HepG2 (cell line): ENCODE results near the gene CSMD2. TPM values are rescaled to one million over a fixed set of nuclear protein-coding genes. Genes with fewer than 3 reads are reported as not detected.

Source experiments
- ATAC-seq: fragments of 200-7000 bp; cut with Tn5 transposase; 3 replicates; pipeline ENCODE4 v1.9.1; 2020; ENCODE audit warnings: mild to moderate bottlenecking, moderate library complexity
- BruUV-seq: library from RNA; stranded (reverse); fragments of 400-500 nt; replicated peaks from 2 replicates; lab custom pipeline; 2021; lab: Mats Ljungman, UMichigan
- CTCF ChIA-PET: fragments of 300-600 bp; formaldehyde crosslinking; extraction: SDS; loops from one replicate; lab custom pipeline; 2021; ENCODE audit warnings: low total read pairs, inconsistent platforms, low intra/inter-chr PET ratio; lab: Yijun Ruan, JAX
- POLR2A ChIA-PET: fragments of 350-600 bp; sonication (Branson Sonifier 250); formaldehyde crosslinking; loops from one replicate; lab custom pipeline; 2020; ENCODE audit warnings: antibody characterized with exemption, inconsistent platforms; lab: Yijun Ruan, JAX
- DNase-seq: peaks from one replicate; pipeline ENCODE4 v3.0.0-alpha.2; 2015; ENCODE audit warnings: low spot score
- FAIRE-seq: peaks from 3 replicates; lab custom pipeline; 2011; peaks lifted over from hg19 to GRCh38; lab: Jason Lieb, UNC
- H2AFZ ChIP-seq: one replicate; pipeline ENCODE4 v1.6.1; 2011; ENCODE audit warnings: low read length, inconsistent platforms
- H3K27ac ChIP-seq: fragments of 300-600 bp; 3 replicates; pipeline ENCODE4 v1.8.0; 2011; ENCODE audit warnings: mixed run types, mild to moderate bottlenecking, mixed read lengths, low read length, inconsistent platforms; ENCODE audit not compliant: insufficient read depth; ENCODE audit errors: extremely low read length
- H3K27me3 ChIP-seq, 2 experiments: fragments of 200-600 bp in 1 of 2; 2 replicates in 1 of 2; 3 replicates in 1 of 2; pipeline versions ENCODE4 v1.6.0 to v1.8.0; 2011; ENCODE audit warnings: low read length in 2 of 2, mild to moderate bottlenecking in 2 of 2, moderate library complexity in 2 of 2, inconsistent platforms in 1 of 2; ENCODE audit not compliant: insufficient read depth in 2 of 2, control insufficient read depth in 1 of 2
- H3K36me3 ChIP-seq, 2 experiments: fragments of 200-600 bp in 1 of 2; replicated peaks in 1 of 2; 2 replicates in 1 of 2; 3 replicates in 1 of 2; pipeline versions ENCODE4 v1.5.1 to v1.8.0; 2011; ENCODE audit warnings: low read length in 2 of 2, inconsistent platforms in 1 of 2; ENCODE audit not compliant: insufficient read depth in 2 of 2, control insufficient read depth in 1 of 2
- H3K4me1 ChIP-seq: 2 replicates; pipeline ENCODE4 v1.5.1; 2012; ENCODE audit warnings: low read length, inconsistent platforms; ENCODE audit not compliant: insufficient read depth
- H3K4me2 ChIP-seq: 2 replicates; pipeline ENCODE4 v1.6.0; 2011; ENCODE audit warnings: low read depth, low read length, inconsistent platforms
- H3K4me3 ChIP-seq, 3 experiments: fragments of 200-600 bp in 1 of 3; sonication (generic), shearing (Covaris generic) in 1 of 3; replicated peaks in 1 of 3; 2 replicates each; pipeline ENCODE4 v1.5.1; 2011 to 2016; ENCODE audit warnings: low read length in 3 of 3, inconsistent platforms in 2 of 3, low read depth in 2 of 3, mild to moderate bottlenecking in 2 of 3, control low read depth in 1 of 3, mixed read lengths in 1 of 3; ENCODE audit not compliant: insufficient read depth in 1 of 3
- H3K79me2 ChIP-seq: one replicate; pipeline ENCODE4 v1.6.1; 2011; ENCODE audit warnings: low read length, inconsistent platforms; ENCODE audit not compliant: insufficient read depth
- H3K9ac ChIP-seq: 2 replicates; pipeline ENCODE4 v1.6.0; 2011; ENCODE audit warnings: mild to moderate bottlenecking, low read depth, low read length, inconsistent platforms; ENCODE audit not compliant: insufficient read depth
- H3K9me3 ChIP-seq: 2 replicates; pipeline ENCODE4 v1.5.1; 2012; ENCODE audit warnings: mild to moderate bottlenecking, low read length
- H4K20me1 ChIP-seq: 2 replicates; pipeline ENCODE4 v1.6.0; 2011; ENCODE audit warnings: inconsistent platforms, mild to moderate bottlenecking, low read length, moderate library complexity; ENCODE audit not compliant: insufficient read depth
- ATF1 ChIP-seq: IDR thresholded peaks from 2 replicates; pipeline ENCODE4 v1.6.1; 2016; ENCODE audit warnings: mild to moderate bottlenecking, control low read depth
- EED ChIP-seq: sonication (generic); formaldehyde crosslinking; IDR thresholded peaks from 2 replicates; pipeline ENCODE4 v1.5.0; 2020; ENCODE audit warnings: mild to moderate bottlenecking, missing genetic modification reagents
- KDM3A ChIP-seq: IDR thresholded peaks from 2 replicates; pipeline ENCODE4 v1.6.1; 2018; ENCODE audit warnings: low read depth, missing compliant biosample characterization
- KLF9 ChIP-seq: IDR thresholded peaks from 2 replicates; pipeline ENCODE4 v1.6.1; 2016; ENCODE audit warnings: low read depth
- SIX4 ChIP-seq: sonication (generic); formaldehyde crosslinking; IDR thresholded peaks from 2 replicates; pipeline ENCODE4 v1.4.0; 2020; ENCODE audit warnings: missing genetic modification reagents
- ZNF234 ChIP-seq: sonication (generic); formaldehyde crosslinking; conservative IDR thresholded peaks from 2 replicates; pipeline ENCODE4 v1.5.1; 2020; ENCODE audit warnings: mild to moderate bottlenecking, missing genetic modification reagents
- ZNF547 ChIP-seq: sonication (generic); formaldehyde crosslinking; IDR thresholded peaks from 2 replicates; pipeline ENCODE4 v1.5.1; 2020; ENCODE audit warnings: mild to moderate bottlenecking, missing genetic modification reagents
- ZNF75D ChIP-seq: sonication (generic); formaldehyde crosslinking; IDR thresholded peaks from 2 replicates; pipeline ENCODE4 v1.8.1; 2023; ENCODE audit warnings: missing genetic modification reagents, mild to moderate bottlenecking, borderline replicate concordance
- ZNF768 ChIP-seq: sonication (generic); formaldehyde crosslinking; IDR thresholded peaks from 2 replicates; pipeline ENCODE4 v1.4.0; 2020; ENCODE audit warnings: missing genetic modification reagents
- ZNF839 ChIP-seq: sonication (generic); formaldehyde crosslinking; IDR thresholded peaks from 2 replicates; pipeline ENCODE4 v1.4.0; 2020; ENCODE audit warnings: missing genetic modification reagents, mild to moderate bottlenecking, borderline replicate concordance
- WGBS: methylation state at CpG from one replicate; pipeline ENCODE4 v1.1.6; 2017; ENCODE audit warnings: low lambda C conversion rate; 5-methylcytosine and 5-hydroxymethylcytosine counted together
- in situ Hi-C: cut with HindIII; loops from 2 replicates; pipeline ENCODE4 v1.10.0; 2017; ENCODE audit warnings: low pct_unique_long_range_greater_than_20kb; ENCODE audit not compliant: extremely low pct_ligation_motif_present
- intact Hi-C: fragments of 100-400 bp; cut with micrococcal nuclease; formaldehyde crosslinking; loops from one replicate; pipeline ENCODE4 v1.10.0; 2022; ENCODE audit not compliant: unreplicated experiment
- polyA plus RNA-seq, 8 experiments: library from polyadenylated mRNA; depleted of rRNA in 3 of 8; stranded (reverse) in 7 of 8; unstranded in 1 of 8; fragments of >200 nt; fragmentation: Illumina TruSeq in 4 of 8; extraction: Trizol in 4 of 8; gene quantifications; 2 replicates each; pipeline versions ENCODE4 v1.2.1 to v1.2.3, GENCODE V29; 2011 to 2016; ENCODE audit warnings: low read depth in 4 of 8, missing spikeins in 1 of 8, mixed read lengths in 1 of 8; ENCODE audit not compliant: insufficient read depth in 1 of 8
- total RNA-seq, 5 experiments: library from RNA; depleted of rRNA; stranded (reverse); fragments of >200 nt; fragmentation: Illumina TruSeq; extraction: Trizol; gene quantifications; 2 replicates each; pipeline ENCODE4 v1.2.3, GENCODE V29; 2016; ENCODE audit warnings: low read depth in 1 of 5
- TF ChIP-seq, protein P1 (sequence below): sonication (generic); formaldehyde crosslinking; IDR thresholded peaks from 2 replicates; pipeline ENCODE4 v1.5.0; 2020; ENCODE audit warnings: mild to moderate bottlenecking, missing genetic modification reagents, moderate library complexity
- TF ChIP-seq, protein P2 (sequence below): fragments of 450-650 bp; IDR thresholded peaks from 2 replicates; pipeline ENCODE4 v1.6.1; 2017

The CSMD2 gene
- total and polyA plus RNA-seq, 2 of the 13 experiments (the other 11 are each of a cell fraction or from before 2014, with no cell fraction given): not detected

DNA sequence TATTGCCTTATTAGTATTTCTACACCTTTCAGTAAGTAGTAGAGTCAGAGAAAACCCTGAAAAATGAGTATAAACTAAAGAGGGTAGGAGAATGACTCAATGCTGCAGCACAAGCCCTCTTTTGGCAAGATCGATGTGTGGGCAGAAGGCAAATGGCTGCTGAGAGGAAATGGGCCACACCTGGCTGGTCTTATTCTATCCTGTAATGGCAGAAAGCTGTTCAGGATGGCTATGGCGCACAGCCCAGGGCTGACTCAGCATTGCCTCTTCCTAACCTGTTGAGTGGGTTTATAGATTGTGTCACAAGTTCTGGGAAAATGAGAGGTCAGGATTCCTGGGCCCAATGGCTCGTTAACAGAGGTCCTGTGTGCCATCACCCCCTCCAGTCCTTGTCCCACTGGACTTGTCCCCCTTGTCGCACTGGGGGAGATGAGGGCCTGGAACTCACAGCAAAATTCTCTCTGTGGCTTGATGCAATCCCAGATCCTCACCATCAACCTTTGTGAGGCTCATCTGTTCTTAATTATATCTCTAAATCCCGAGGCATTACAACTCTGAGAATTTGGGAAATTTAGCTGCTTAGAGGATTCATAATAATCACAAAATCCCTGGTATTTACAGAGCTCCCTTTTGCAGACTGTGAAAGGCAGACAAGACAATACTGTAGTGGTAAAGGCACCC is 287.9 kb downstream of the CSMD2 start (continued):
- TF ChIP-seq, protein P1, sequence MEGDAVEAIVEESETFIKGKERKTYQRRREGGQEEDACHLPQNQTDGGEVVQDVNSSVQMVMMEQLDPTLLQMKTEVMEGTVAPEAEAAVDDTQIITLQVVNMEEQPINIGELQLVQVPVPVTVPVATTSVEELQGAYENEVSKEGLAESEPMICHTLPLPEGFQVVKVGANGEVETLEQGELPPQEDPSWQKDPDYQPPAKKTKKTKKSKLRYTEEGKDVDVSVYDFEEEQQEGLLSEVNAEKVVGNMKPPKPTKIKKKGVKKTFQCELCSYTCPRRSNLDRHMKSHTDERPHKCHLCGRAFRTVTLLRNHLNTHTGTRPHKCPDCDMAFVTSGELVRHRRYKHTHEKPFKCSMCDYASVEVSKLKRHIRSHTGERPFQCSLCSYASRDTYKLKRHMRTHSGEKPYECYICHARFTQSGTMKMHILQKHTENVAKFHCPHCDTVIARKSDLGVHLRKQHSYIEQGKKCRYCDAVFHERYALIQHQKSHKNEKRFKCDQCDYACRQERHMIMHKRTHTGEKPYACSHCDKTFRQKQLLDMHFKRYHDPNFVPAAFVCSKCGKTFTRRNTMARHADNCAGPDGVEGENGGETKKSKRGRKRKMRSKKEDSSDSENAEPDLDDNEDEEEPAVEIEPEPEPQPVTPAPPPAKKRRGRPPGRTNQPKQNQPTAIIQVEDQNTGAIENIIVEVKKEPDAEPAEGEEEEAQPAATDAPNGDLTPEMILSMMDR (CRISPR knock-in tag): no peak
- TF ChIP-seq SIX4: no peak
- no peak for TF ChIP-seq ZNF839 (CRISPR knock-in tag)
- no peak for TF ChIP-seq ZNF768
- no peak for TF ChIP-seq ZNF547
- TF ChIP-seq ATF1 (CRISPR knock-in tag): no peak
- TF ChIP-seq KLF9: no peak
- TF ChIP-seq ZNF75D (CRISPR knock-in tag): no peak
- no peak for TF ChIP-seq KDM3A (CRISPR knock-in tag)
- TF ChIP-seq, protein P2, sequence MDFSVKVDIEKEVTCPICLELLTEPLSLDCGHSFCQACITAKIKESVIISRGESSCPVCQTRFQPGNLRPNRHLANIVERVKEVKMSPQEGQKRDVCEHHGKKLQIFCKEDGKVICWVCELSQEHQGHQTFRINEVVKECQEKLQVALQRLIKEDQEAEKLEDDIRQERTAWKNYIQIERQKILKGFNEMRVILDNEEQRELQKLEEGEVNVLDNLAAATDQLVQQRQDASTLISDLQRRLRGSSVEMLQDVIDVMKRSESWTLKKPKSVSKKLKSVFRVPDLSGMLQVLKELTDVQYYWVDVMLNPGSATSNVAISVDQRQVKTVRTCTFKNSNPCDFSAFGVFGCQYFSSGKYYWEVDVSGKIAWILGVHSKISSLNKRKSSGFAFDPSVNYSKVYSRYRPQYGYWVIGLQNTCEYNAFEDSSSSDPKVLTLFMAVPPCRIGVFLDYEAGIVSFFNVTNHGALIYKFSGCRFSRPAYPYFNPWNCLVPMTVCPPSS: no peak
- no peak for TF ChIP-seq EED

DNA sequence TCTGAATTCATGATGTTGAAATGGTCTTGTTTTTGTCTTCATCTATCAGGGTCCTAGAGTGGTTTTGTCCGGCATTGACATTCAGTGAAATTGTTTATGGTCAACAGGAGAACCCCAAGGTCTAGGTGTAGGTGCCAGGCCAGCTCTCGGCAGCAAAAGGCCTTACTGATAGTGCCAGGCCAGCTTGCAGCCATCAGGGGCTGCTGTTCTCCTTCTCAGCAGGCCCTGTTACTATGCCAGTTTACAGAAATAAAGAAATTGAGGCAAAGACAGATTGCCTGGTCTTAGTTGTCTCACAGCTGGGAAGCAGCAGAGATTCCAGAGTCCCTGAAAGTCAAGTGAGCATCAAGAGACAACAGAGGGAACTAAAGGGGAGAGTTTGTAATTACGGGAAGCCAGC is 289.2 kb downstream of the CSMD2 start:
- Histone ChIP-seq H3K36me3 (no peaks in the 10 kb centered on the region), H3K9me3 (no peaks in the 10 kb centered on the region), H3K4me3 (no peak overlapping the region), H4K20me1 (no peaks in the 10 kb centered on the region), H3K27ac (no peak overlapping the region), H3K4me2 (no peak overlapping the region), H2AFZ (no peak overlapping the region)
- ChIA-PET POLR2A (no interaction called here), CTCF (no interaction called here)
- FAIRE-seq (no peak), DNase-seq (no peak), ATAC-seq (no peak)
- intact Hi-C loops: no loop called here
- in situ Hi-C loops: no loop called here
- TF ChIP-seq ZNF234: no peak
- TF ChIP-seq, all 625 proteins: peak for 0
- 2% methylated on average over 3 of the region's 3 CpGs for WGBS
- Histone ChIP-seq H3K79me2 (no peaks in the 10 kb centered on the region), H3K4me1 (no peaks in the 10 kb centered on the region), H3K27me3 (no peaks in the 10 kb centered on the region; a peak in 1 of 5 replicates), H3K9ac (no peak overlapping the region)
- no TSS peak for BruUV-seq
